Measurements from ENCODE around the gene SBDS.

DNA sequence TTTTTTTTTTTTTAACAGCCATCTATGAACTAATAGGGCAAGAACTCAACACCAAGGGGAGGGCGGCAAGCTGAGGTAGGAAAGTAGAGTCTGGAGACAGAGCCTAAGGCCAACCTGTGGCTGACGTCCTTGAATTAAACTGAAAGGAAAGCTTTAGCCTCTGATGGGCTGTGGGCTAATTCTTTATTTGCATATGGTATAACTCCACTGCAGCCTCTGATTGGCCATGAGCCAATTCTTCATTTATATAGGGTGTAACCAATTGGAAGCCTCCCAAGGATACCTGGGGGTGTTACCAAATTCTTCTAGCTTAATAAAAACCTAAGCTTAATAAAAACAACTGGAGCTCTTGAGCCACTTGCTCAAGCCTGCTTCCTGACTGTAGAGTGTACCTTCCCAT is 11.6 kb upstream of the SBDS start:
- no peak for TF ChIP-seq POLR2A (IDR thresholded peaks at IDR 0.05)
- no peak for TF ChIP-seq CTCF (IDR thresholded peaks at IDR 0.05)
